ENCODE measurements around the gene CD2BP2.

The CD2BP2 gene

DNA sequence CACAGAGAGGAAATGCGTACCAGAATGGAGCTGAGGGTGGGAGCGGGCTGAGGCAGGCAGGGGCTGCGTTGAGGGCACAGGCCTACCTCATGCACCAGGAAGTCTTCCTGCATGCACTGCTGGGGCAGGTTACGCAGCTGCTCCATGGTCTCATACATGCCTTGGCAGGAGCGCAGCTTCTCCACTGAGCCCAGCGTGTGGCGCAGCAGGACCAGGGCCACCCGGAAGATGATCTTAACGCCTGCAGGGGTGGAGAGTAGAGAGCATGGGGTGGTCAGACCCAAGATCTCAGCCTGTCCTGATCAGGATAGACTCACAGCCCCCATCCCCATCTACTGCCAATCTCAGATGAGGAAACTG lies 3.4 kb upstream of the CD2BP2 start:
- TF ChIP-seq REST (IDR thresholded peaks at IDR 0.05; ENCODE audit: insufficient replicate concordance, low read depth) (no peak), SPI1 (IDR thresholded peaks at IDR 0.05; ENCODE audit: borderline replicate concordance, low read depth) (no peak), GABPA (IDR thresholded peaks at IDR 0.05; ENCODE audit: low read depth) (no peak), POLR2AphosphoS5 (IDR thresholded peaks at IDR 0.05; ENCODE audit: low read depth) (no peak)
- TF ChIP-seq, protein P1, sequence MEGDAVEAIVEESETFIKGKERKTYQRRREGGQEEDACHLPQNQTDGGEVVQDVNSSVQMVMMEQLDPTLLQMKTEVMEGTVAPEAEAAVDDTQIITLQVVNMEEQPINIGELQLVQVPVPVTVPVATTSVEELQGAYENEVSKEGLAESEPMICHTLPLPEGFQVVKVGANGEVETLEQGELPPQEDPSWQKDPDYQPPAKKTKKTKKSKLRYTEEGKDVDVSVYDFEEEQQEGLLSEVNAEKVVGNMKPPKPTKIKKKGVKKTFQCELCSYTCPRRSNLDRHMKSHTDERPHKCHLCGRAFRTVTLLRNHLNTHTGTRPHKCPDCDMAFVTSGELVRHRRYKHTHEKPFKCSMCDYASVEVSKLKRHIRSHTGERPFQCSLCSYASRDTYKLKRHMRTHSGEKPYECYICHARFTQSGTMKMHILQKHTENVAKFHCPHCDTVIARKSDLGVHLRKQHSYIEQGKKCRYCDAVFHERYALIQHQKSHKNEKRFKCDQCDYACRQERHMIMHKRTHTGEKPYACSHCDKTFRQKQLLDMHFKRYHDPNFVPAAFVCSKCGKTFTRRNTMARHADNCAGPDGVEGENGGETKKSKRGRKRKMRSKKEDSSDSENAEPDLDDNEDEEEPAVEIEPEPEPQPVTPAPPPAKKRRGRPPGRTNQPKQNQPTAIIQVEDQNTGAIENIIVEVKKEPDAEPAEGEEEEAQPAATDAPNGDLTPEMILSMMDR (IDR thresholded peaks at IDR 0.05; ENCODE audit: insufficient read depth, low read length) = no peak
- H3K27ac ChIP-seq (replicated peaks) = no peak overlapping the region

DNA sequence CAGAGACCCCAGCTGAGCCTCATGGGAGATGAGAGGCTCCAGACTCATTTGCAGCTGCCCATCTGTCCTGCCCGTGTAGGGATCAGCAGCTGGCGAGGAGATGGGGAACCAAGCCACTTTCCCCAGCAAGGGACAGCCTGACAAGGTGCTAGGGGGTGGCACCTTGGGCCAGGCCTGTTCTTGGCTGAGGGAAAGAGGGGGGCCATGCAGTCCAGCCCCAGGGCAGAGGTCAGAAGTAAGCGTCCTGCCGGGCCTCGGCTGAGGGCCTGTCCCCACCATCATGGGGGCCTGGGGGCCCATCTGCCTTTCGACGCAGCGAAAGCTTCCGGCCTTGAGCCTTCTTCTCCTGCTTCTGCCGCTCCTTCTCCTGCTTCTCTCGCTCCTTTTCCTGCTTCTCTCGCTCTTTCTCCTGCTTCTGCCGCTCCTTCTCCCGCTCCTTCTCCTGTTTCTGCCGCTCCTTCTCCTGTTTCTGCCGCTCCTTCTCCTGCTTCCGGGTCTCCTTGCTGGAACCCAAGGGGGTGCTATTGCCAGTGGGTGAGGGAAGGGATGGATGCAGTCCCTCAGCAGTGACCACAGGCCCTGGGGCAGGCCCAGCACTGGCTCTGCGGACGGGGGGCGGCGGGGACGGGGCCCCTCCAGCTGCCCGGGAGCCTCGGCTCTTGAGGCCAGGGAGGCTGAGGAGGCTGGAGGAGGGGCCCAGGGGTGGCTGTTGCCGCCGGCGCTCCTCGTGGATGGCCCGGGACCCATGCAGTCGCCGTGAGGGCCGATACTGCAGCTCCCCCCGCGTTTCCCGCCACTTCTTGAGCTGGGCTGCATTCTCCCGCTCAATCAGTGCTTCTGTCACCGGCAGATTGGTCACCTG lies 2.8 kb upstream of the CD2BP2 start:
- no peaks in the 10 kb centered on the region for H3K27me3 ChIP-seq (ENCODE audit: insufficient read depth, poor library complexity, severe bottlenecking)
- no peak overlapping the region for H3K27ac ChIP-seq (replicated peaks)
- TF ChIP-seq SPI1 (IDR thresholded peaks at IDR 0.05; ENCODE audit: borderline replicate concordance, low read depth) = no peak
- TF ChIP-seq POLR2AphosphoS5 (IDR thresholded peaks at IDR 0.05; ENCODE audit: low read depth) = no peak
- TF ChIP-seq GABPA (IDR thresholded peaks at IDR 0.05; ENCODE audit: low read depth) = no peak
- no peak for TF ChIP-seq REST (IDR thresholded peaks at IDR 0.05; ENCODE audit: insufficient replicate concordance, low read depth)
- TF ChIP-seq, protein P1 (IDR thresholded peaks at IDR 0.05; ENCODE audit: insufficient read depth, low read length) = no peak
- H3K4me3 ChIP-seq (replicated peaks; ENCODE audit: insufficient read depth, low read length) = no peak overlapping the region
- no peak for DNase-seq (ENCODE audit: low read depth in 1 of 2, low spot score in 1 of 2)

More for the DNA sequence above, 3.4 kb upstream of the CD2BP2 start:
- Histone ChIP-seq H3K27me3 (ENCODE audit: insufficient read depth, poor library complexity, severe bottlenecking) (no peaks in the 10 kb centered on the region), H3K4me3 (replicated peaks; ENCODE audit: insufficient read depth, low read length) (no peak overlapping the region)
- no peak for DNase-seq (ENCODE audit: low read depth in 1 of 2, low spot score in 1 of 2)

DNA sequence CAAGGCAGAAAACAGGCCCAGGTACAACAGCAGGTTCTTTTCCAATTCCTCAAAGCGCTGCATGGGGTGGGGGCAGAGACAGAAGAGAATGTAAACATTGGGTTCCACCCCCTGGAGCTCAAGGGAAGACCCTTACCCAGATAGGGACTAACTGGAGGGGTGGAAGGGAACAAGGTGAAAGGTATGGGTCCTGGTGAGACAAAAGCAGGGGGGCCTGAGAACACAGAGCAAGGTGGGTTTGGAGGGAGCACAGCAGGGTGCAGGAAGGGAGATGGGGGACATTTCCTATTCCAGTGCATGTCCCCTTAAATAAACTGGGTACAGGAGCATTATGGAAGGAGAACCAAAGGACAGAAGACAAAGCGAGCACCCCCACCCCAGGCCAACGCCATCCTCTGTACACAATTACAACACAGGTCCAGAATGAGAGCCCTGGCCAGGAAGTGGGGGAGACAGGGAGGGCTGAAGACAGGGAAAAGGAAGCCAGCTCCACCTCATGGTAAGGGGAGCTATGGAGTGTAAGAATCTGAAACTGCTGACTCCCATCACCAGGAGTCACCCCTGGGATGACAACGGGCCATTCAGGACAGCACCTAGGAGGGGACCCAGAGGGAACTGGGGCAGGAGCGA lies 2.1 kb upstream of the CD2BP2 start:
- Histone ChIP-seq H3K27ac (replicated peaks) (no peak overlapping the region), H3K27me3 (ENCODE audit: insufficient read depth, poor library complexity, severe bottlenecking) (no peaks in the 10 kb centered on the region), H3K4me3 (replicated peaks; ENCODE audit: insufficient read depth, low read length) (no peak overlapping the region)
- DNase-seq (ENCODE audit: low read depth in 1 of 2, low spot score in 1 of 2) = no peak
- TF ChIP-seq GABPA (IDR thresholded peaks at IDR 0.05; ENCODE audit: low read depth) (no peak), POLR2AphosphoS5 (IDR thresholded peaks at IDR 0.05; ENCODE audit: low read depth) (0 out of 2 replicates have a peak, but pooled peaks have one; percentile 17), SPI1 (IDR thresholded peaks at IDR 0.05; ENCODE audit: borderline replicate concordance, low read depth) (no peak)

- Histone ChIP-seq H3K27me3 (ENCODE audit: insufficient read depth, poor library complexity, severe bottlenecking) (no peaks in the 10 kb centered on the region), H3K27ac (replicated peaks) (peak overlapping the region; percentile 94), H3K4me3 (replicated peaks; ENCODE audit: insufficient read depth, low read length) (peak overlapping the region; percentile 95)
- TF ChIP-seq POLR2AphosphoS5 (IDR thresholded peaks at IDR 0.05; ENCODE audit: low read depth) (no peak; the same call in 1 of the 2 replicates), GABPA (IDR thresholded peaks at IDR 0.05; ENCODE audit: low read depth) (no peak), SPI1 (IDR thresholded peaks at IDR 0.05; ENCODE audit: borderline replicate concordance, low read depth) (no peak), REST (IDR thresholded peaks at IDR 0.05; ENCODE audit: insufficient replicate concordance, low read depth) (no peak)
- TF ChIP-seq, protein P1 (IDR thresholded peaks at IDR 0.05; ENCODE audit: insufficient read depth, low read length) = no peak
- no peak for DNase-seq (ENCODE audit: low read depth in 1 of 2, low spot score in 1 of 2)
These were observed 1.4 kb upstream of the CD2BP2 start for GRCh38 chr16:30356401-30357084.

Data from HL-60 (cell line).